KMS-11 (cell line): ENCODE results near the gene PDE8B.

Source experiments
- H2AFZ ChIP-seq: fragments of 200-600 bp; sonication (generic); 2 replicates; pipeline ENCODE4 v1.6.1; 2016; ENCODE audit warnings: antibody characterized with exemption, mixed run types, low read depth
- H3K27ac ChIP-seq: fragments of 200-600 bp; sonication (generic); 2 replicates; pipeline ENCODE4 v1.6.1; 2016; ENCODE audit warnings: mild to moderate bottlenecking, mixed run types
- H3K27me3 ChIP-seq: fragments of 200-600 bp; sonication (generic); 2 replicates; pipeline ENCODE4 v1.6.1; 2017; ENCODE audit warnings: mild to moderate bottlenecking, low read depth, mixed run types, moderate library complexity; ENCODE audit not compliant: insufficient read depth
- H3K36me3 ChIP-seq: fragments of 200-600 bp; sonication (generic); 2 replicates; pipeline ENCODE4 v1.6.1; 2017; ENCODE audit warnings: mild to moderate bottlenecking, mixed run types; ENCODE audit not compliant: insufficient read depth
- H3K4me1 ChIP-seq: fragments of 200-600 bp; sonication (generic); 2 replicates; pipeline ENCODE4 v1.6.1; 2016; ENCODE audit warnings: mild to moderate bottlenecking, low read depth, mixed run types; ENCODE audit not compliant: poor library complexity, severe bottlenecking
- H3K4me2 ChIP-seq: fragments of 200-600 bp; sonication (generic); 2 replicates; pipeline ENCODE4 v1.7.0; 2016; ENCODE audit warnings: mild to moderate bottlenecking, mixed run types
- H3K4me3 ChIP-seq: fragments of 200-600 bp; sonication (generic); IDR thresholded peaks from 2 replicates; pipeline ENCODE4 v1.6.1; 2017; ENCODE audit warnings: low read depth, low read length, mixed read lengths; ENCODE audit not compliant: insufficient read depth
- H3K79me2 ChIP-seq: fragments of 200-600 bp; sonication (generic); 2 replicates; pipeline ENCODE4 v1.6.1; 2016; ENCODE audit warnings: low read depth, mixed run types; ENCODE audit not compliant: insufficient read depth
- H3K9ac ChIP-seq: fragments of 200-600 bp; sonication (generic); 2 replicates; pipeline ENCODE4 v1.6.1; 2016; ENCODE audit warnings: mild to moderate bottlenecking, mixed run types
- H4K20me1 ChIP-seq: fragments of 200-600 bp; sonication (generic); 2 replicates; pipeline ENCODE4 v1.6.1; 2016; ENCODE audit warnings: mild to moderate bottlenecking, mixed run types; ENCODE audit not compliant: insufficient read depth
- CTCF ChIP-seq: fragments of 200-600 bp; sonication (generic); conservative IDR thresholded peaks from 2 replicates; pipeline ENCODE4 v1.6.1; 2017; ENCODE audit warnings: low read depth, mild to moderate bottlenecking, antibody characterized with exemption, low read length, moderate library complexity, mixed read lengths

PDE8B gene

GRCh38 chr5:77367741-77368140 is 157.3 kb downstream of the PDE8B start:
- Histone ChIP-seq H2AFZ (no peak overlapping the region), H3K4me1 (no peaks in the 10 kb centered on the region), H3K79me2 (no peaks in the 10 kb centered on the region), H3K4me3 (no peak overlapping the region), H3K27ac (no peak overlapping the region), H3K27me3 (no peaks in the 10 kb centered on the region), H3K36me3 (no peaks in the 10 kb centered on the region), H3K4me2 (no peak overlapping the region), H3K9ac (no peak overlapping the region), H4K20me1 (no peaks in the 10 kb centered on the region)
- TF ChIP-seq CTCF: no peak

GRCh38 chr5:77368367-77368766 is 157.9 kb downstream of the PDE8B start:
- Histone ChIP-seq H4K20me1 (no peaks in the 10 kb centered on the region), H3K27ac (no peak overlapping the region), H3K4me2 (no peak overlapping the region), H3K9ac (no peak overlapping the region), H2AFZ (no peak overlapping the region), H3K4me3 (no peak overlapping the region), H3K4me1 (no peaks in the 10 kb centered on the region), H3K36me3 (no peaks in the 10 kb centered on the region), H3K79me2 (no peaks in the 10 kb centered on the region), H3K27me3 (no peaks in the 10 kb centered on the region)
- TF ChIP-seq CTCF: no peak

- TF ChIP-seq CTCF: no peak
Measured at GRCh38 chr5:77369566-77369965, 159.1 kb downstream of the PDE8B start.

GRCh38 chr5:77374686-77375085 is 164.2 kb downstream of the PDE8B start:
- Histone ChIP-seq H3K27ac (no peak overlapping the region), H4K20me1 (no peaks in the 10 kb centered on the region), H3K36me3 (no peaks in the 10 kb centered on the region), H3K9ac (no peak overlapping the region), H3K4me2 (no peak overlapping the region), H3K4me3 (no peak overlapping the region), H3K27me3 (no peaks in the 10 kb centered on the region), H2AFZ (no peak overlapping the region), H3K4me1 (no peaks in the 10 kb centered on the region), H3K79me2 (no peaks in the 10 kb centered on the region)
- TF ChIP-seq CTCF: no peak

More at GRCh38 chr5:77369566-77369965, 159.1 kb downstream of the PDE8B start:
- Histone ChIP-seq H3K27ac (no peak overlapping the region), H3K4me3 (no peak overlapping the region), H3K4me2 (no peak overlapping the region), H3K9ac (no peak overlapping the region), H3K4me1 (no peaks in the 10 kb centered on the region), H3K27me3 (no peaks in the 10 kb centered on the region), H4K20me1 (no peaks in the 10 kb centered on the region), H2AFZ (no peak overlapping the region), H3K36me3 (no peaks in the 10 kb centered on the region), H3K79me2 (no peaks in the 10 kb centered on the region)
